Thyroid gland (tissue), 4 donors: ENCODE data around the gene ARHGEF37. TPM values are rescaled to one million over a fixed set of nuclear protein-coding genes. Genes with fewer than 3 reads are reported as not detected.

ENCODE experiments used
- DNase-seq, 2 donors: peaks; one replicate each; pipeline ENCODE4 v3.0.0-alpha.2; 2019
- H3K27ac ChIP-seq, 3 donors: fragments of 200-600 bp; sonication (generic); 1 replicate in 2 of 3; 2 replicates in 1 of 3; pipeline ENCODE4 v1.5.1; 2016 to 2019; ENCODE audit warnings: mild to moderate bottlenecking in 1 of 3, moderate library complexity in 1 of 3
- H3K27me3 ChIP-seq: fragments of 200-600 bp; sonication (generic); one replicate; pipeline ENCODE4 v1.5.1; 2019
- H3K36me3 ChIP-seq, 2 donors: fragments of 200-600 bp; sonication (generic); one replicate each; pipeline ENCODE4 v1.5.1; 2016 to 2019
- H3K4me1 ChIP-seq, 2 donors: fragments of 200-600 bp; sonication (generic); one replicate each; pipeline ENCODE4 v1.5.1; 2017 to 2019
- H3K4me3 ChIP-seq, 3 donors: fragments of 200-600 bp; sonication (generic); replicated peaks in 1 of 3; 1 replicate in 2 of 3; 2 replicates in 1 of 3; pipeline ENCODE4 v1.5.1; 2016; ENCODE audit warnings: mild to moderate bottlenecking in 1 of 3
- H3K9me3 ChIP-seq: fragments of 200-600 bp; sonication (generic); one replicate; pipeline ENCODE4 v1.5.1; 2017
- POLR2A ChIP-seq, 2 donors: fragments of 450-650 bp; IDR thresholded peaks; one replicate each; pipeline ENCODE4 v1.6.1; 2017; ENCODE audit warnings: antibody characterized with exemption in 2 of 2, mild to moderate bottlenecking in 2 of 2, moderate library complexity in 1 of 2
- WGBS, 2 donors: methylation state at CpG; one replicate each; pipeline ENCODE4 v1.1.5; 2017; 5-methylcytosine and 5-hydroxymethylcytosine counted together
- intact Hi-C: fragments of 100-400 bp; cut with DNase I; formaldehyde crosslinking; loops from one replicate; pipeline ENCODE4 v1.15.1; 2023
- total RNA-seq, 4 donors: library from RNA; depleted of rRNA; stranded (reverse); fragments of >200 nt; gene quantifications; one replicate each; pipeline ENCODE4 v1.2.3, GENCODE V29; 2016
- TF ChIP-seq, protein P1 (sequence below), 6 experiments: fragments of 200-600 bp in 3 of 6; fragments of 450-650 bp in 3 of 6; sonication (generic) in 3 of 6; IDR thresholded peaks; one replicate each; pipeline ENCODE4 v1.5.1; 2016 to 2019; ENCODE audit warnings: antibody characterized with exemption in 6 of 6, mild to moderate bottlenecking in 2 of 6, inconsistent platforms in 1 of 6, moderate library complexity in 1 of 6

Gene ARHGEF37
- total RNA-seq, 4 donors from 2014 or later, result 4.4 to 6.2 (median 5.5) TPM

DNA sequence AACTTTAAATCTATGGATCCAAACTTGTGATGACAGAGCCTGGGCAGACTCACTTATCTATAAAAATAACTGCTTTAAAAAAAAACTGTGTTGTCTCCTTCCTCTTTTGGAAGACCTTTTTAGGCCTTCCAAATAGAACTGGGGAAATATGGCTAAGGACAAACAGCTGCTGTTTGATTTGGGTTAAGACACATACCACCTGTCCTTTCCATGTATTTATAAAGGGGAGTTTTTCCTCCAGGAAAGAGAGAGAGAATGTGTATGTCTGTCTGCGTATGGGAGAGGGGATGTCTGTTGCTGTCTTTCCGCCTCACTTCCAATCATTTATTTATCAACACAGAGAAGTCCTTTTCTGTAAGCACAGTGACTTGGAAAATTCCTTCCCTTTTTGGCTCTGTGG, 2.8 kb downstream of the ARHGEF37 start:
- Histone ChIP-seq H3K4me3 (no peak overlapping the region), H3K27ac (peak overlapping the region in 1 of 3 donors; percentile 37), H3K4me1 (peaks cover 7 to 16% of the 10 kb centered on the region in 2 donors), H3K9me3 (no peaks in the 10 kb centered on the region), H3K36me3 (no peaks in the 10 kb centered on the region), H3K27me3 (no peaks in the 10 kb centered on the region)
- 89 to 92% methylated on average over 2 of the region's 2 CpGs for whole genome bisulfite sequencing, 2 donors
- TF ChIP-seq, protein P1, sequence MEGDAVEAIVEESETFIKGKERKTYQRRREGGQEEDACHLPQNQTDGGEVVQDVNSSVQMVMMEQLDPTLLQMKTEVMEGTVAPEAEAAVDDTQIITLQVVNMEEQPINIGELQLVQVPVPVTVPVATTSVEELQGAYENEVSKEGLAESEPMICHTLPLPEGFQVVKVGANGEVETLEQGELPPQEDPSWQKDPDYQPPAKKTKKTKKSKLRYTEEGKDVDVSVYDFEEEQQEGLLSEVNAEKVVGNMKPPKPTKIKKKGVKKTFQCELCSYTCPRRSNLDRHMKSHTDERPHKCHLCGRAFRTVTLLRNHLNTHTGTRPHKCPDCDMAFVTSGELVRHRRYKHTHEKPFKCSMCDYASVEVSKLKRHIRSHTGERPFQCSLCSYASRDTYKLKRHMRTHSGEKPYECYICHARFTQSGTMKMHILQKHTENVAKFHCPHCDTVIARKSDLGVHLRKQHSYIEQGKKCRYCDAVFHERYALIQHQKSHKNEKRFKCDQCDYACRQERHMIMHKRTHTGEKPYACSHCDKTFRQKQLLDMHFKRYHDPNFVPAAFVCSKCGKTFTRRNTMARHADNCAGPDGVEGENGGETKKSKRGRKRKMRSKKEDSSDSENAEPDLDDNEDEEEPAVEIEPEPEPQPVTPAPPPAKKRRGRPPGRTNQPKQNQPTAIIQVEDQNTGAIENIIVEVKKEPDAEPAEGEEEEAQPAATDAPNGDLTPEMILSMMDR (IDR thresholded peaks at IDR 0.05), result no peak
- no peak for TF ChIP-seq POLR2A (IDR thresholded peaks at IDR 0.05)
- intact Hi-C loops, result no loop called here
- no peak for DNase-seq

DNA sequence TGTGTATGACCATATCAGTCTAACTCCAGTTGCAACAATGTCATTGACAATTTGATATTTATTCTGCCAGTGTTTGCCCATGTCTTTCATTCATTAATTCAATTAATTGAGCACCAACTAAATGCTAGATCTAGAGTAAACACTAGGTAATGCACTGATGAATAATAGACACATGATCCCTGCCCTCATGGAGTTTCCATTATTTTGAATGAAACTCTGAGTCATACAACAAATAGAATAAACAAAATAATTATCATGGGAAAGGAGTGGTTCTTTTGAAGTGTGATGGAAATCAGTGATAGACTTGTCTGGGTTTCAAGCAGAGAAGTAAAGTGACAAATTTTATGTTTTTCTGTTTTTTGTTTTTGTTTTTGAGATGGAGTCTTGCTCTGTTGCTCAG, 4.6 kb downstream of the ARHGEF37 start:
- Histone ChIP-seq H3K9me3 (no peaks in the 10 kb centered on the region), H3K27ac (no peak overlapping the region), H3K27me3 (no peaks in the 10 kb centered on the region), H3K4me1 (peaks cover 4 to 14% of the 10 kb centered on the region in 2 donors), H3K4me3 (no peak overlapping the region), H3K36me3 (no peaks in the 10 kb centered on the region)
- intact Hi-C loops, result no loop called here
- TF ChIP-seq, protein P1 (IDR thresholded peaks at IDR 0.05), result no peak
- no peak for TF ChIP-seq POLR2A (IDR thresholded peaks at IDR 0.05)
- DNase-seq, result no peak

- 90 to 93% methylated on average over 1 of the region's 1 CpG for WGBS, 2 donors
- Histone ChIP-seq H3K4me3 (no peak overlapping the region), H3K9me3 (no peaks in the 10 kb centered on the region), H3K27me3 (no peaks in the 10 kb centered on the region), H3K36me3 (no peaks in the 10 kb centered on the region), H3K4me1 (peaks cover 3 to 13% of the 10 kb centered on the region in 2 donors), H3K27ac (no peak overlapping the region)
- no peak for DNase-seq
- no peak for TF ChIP-seq POLR2A (IDR thresholded peaks at IDR 0.05)
- TF ChIP-seq, protein P1 (IDR thresholded peaks at IDR 0.05), result no peak
- intact Hi-C loops, result no loop called here
Observed at GRCh38 chr5:149586708-149587318, 5.5 kb downstream of the ARHGEF37 start.

GRCh38 chr5:149588936-149589335, 7.6 kb downstream of the ARHGEF37 start:
- H3K36me3 ChIP-seq, result no peaks in the 10 kb centered on the region
- no peaks in the 10 kb centered on the region for H3K4me1 ChIP-seq
- H3K27me3 ChIP-seq, result no peaks in the 10 kb centered on the region
- no peak for DNase-seq
- no peaks in the 10 kb centered on the region for H3K9me3 ChIP-seq
- no peak overlapping the region for H3K27ac ChIP-seq
- no peak overlapping the region for H3K4me3 ChIP-seq
- TF ChIP-seq, protein P1 (IDR thresholded peaks at IDR 0.05), result no peak
- TF ChIP-seq POLR2A (IDR thresholded peaks at IDR 0.05), result no peak
- WGBS, 2 donors, result 92 to 100% methylated on average over 1 of the region's 1 CpG
- intact Hi-C loops, result no loop called here

DNA sequence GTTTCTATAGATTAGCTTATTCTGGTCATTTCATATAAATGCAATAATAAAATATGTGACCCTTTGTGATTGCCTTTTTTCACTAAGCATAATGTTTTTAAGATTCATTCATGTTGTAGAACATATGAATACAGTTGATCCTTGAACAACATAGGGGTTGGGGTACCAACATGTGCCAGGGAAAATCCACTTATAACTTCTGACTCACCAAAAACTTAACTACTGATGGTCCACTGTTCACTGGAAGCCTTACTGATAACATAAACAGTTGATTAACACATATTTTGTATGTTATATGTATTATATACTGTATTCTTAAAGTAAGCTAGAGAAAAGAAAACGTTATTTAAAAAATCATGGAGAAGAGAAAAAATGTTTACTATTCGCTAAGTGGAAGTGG, 12.1 kb downstream of the ARHGEF37 start:
- intact Hi-C loops, result no loop called here
- no peaks in the 10 kb centered on the region for H3K27me3 ChIP-seq
- no peak for TF ChIP-seq POLR2A (IDR thresholded peaks at IDR 0.05)
- TF ChIP-seq, protein P1 (IDR thresholded peaks at IDR 0.05), result no peak
- no peaks in the 10 kb centered on the region for H3K36me3 ChIP-seq
- H3K9me3 ChIP-seq, result no peaks in the 10 kb centered on the region
- WGBS, 2 donors, result 83 to 86% methylated on average over 2 of the region's 2 CpGs
- no peak for DNase-seq
- no peak overlapping the region for H3K4me3 ChIP-seq
- peaks cover 7 to 8% of the 10 kb centered on the region in 2 donors for H3K4me1 ChIP-seq
- no peak overlapping the region for H3K27ac ChIP-seq
